Measurements from ENCODE around the gene EWSR1.
A peak's percentile ranks its signal among the peaks of the same experiment; 100 is the strongest.

The EWSR1 gene

DNA sequence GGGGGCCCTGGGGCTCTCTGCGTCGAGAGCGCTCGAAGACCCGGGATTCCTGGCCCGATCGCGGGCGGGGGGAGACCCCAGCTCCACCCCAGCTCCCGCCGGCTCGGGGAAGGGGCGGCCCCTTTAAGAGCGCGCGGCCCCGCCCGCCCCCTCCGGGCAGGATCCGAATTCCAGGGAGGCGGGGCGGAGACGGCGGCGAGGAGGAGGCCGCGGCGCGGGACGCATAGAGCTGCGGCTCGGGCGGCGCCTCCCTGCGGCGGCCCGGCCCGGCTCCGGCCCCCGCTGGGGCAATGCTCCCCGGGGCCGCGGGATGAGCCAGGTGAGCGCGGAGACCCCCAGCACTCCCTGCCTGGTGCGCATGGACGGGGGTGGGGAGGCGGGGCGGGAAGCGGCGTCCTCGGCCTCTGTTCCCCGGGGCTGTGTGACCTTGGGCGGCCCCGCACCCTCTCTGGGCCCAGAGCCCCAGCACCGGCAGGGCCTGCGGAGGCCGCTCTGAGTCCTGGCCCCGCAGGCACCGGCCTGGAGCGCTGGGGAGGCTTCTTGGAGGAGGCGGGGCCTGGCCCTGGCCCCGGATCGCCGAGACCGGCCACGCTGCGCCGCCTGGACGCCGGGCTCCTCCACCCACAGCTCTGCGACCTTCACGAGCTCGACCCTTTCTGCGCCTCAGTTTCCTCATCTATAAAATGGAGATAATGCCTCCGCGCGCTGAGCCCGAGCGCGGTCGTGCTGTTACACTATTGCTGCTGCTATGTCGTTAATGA is 38.9 kb downstream of the EWSR1 start:
- DNase-seq = peak; percentile 31

DNA sequence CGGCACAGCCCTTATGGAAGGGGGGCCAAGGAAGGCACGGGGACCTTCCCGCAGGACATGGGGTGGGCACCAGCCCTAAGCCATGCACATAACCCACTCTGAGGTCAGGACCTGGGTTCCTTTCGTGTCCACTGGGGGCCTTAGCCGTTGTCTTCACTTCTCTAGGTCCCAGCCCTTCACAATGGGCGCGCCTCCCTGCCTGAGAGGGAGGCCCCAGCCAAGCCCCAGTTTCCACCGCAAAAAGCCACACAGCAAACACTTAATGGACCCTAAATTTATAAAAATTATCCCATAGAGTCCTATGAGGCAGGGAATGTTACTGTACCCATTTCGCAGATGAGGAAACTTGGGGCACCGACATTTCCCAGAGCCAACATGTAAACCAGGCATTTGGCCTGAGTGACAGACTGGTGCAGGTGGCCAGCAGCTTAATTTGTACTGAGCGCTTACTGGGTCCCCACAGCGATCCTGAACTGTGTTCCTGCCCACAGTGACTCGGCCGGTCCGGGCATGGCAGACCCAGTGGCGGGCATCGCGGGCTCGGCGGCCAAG is 39.6 kb downstream of the EWSR1 start:
- no peak for DNase-seq

DNA sequence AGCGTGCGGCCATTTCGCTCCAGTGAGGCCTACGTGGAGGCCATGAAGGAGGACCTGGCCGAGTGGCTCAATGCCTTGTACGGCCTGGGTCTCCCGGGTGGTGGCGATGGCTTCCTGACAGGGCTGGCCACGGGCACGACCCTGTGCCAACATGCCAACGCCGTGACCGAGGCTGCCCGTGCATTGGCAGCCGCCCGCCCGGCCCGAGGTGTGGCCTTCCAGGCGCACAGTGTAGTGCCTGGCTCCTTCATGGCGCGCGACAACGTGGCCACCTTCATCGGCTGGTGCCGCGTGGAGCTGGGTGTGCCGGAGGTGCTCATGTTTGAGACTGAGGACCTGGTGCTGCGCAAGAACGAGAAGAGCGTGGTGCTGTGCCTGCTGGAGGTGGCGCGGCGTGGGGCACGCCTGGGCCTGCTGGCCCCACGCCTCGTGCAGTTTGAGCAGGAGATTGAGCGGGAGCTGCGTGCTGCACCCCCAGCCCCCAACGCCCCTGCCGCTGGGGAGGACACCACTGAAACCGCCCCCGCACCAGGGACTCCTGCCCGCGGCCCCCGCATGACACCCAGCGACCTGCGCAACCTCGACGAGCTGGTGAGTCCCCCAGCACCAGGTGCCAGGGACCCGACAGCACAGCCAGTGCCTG is 40.2 kb downstream of the EWSR1 start:
- DNase-seq = no peak

GRCh38 chr22:29308791-29309262 is 40.8 kb downstream of the EWSR1 start:
- DNase-seq = peak; percentile 23

GRCh38 chr22:29309332-29310064 is 41.4 kb downstream of the EWSR1 start:
- DNase-seq = no peak

GRCh38 chr22:29310065-29310862 is 42.2 kb downstream of the EWSR1 start:
- DNase-seq = no peak

DNA sequence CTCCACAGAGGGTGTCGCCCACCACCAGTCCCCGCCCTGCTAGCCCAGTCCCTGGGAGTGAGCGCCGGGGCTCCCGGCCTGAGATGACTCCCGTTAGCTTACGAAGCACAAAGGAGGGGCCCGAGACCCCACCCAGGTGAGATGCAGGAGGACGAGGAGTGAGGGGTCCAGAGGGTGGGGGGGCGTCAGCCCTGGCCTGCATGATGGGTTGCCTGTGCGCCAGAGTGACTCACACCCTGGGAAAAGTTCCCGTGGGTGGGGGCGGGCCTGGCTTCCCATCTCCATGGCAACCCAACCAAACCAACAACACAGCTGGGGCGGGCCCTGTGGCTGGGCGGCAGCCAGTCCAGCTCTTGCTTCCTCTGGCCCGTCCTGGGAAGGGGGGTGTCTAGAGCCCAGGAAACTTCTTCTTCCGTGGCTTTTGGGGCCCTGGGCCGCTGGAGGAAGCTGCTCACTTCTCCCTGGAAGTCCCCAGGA is 42.8 kb downstream of the EWSR1 start:
- peak; percentile 95 for DNase-seq

- DNase-seq = no peak
Observed at GRCh38 chr22:29311464-29312217, 43.6 kb downstream of the EWSR1 start.

DNA sequence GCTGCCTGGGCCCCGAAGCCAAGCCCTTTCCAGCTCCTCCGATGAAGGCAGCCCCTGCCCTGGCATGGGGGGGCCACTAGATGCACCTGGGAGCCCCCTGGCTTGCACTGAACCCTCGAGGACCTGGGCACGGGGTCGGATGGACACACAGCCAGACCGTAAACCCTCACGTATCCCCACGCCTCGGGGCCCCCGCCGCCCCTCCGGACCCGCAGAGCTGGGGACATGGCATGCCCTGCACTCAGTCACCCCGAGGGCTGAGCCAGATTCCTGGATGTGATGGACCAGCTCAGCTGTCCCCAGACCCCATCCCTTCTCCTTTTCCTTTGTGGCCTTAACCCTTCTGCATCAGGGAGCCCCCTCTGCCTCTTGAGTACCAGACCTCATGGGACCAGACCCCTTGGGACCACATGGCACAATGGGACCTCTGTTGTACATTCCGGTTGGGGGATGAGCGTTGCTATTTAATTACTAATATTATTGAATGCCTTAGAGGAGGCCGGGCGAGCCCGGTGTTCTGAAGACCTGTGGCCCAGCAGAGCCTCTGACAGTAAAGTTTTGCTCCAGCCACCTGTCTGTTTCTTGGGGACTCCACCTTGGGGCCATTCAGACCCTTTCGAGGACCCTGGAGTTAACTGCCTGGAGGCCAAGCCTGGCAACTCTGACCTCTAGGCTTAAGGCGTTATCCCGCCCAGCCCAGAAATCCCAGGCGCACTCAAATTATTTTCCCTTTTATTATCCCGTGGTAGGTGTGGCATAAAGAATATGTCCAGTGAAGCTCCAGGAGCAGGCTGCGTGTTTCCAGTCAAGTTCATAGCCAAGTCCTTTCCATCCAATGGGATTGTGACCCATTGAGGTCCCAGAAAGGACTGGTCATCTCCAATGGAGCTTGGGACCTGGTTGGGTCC is 44.4 kb downstream of the EWSR1 start:
- no peak for DNase-seq

DNA sequence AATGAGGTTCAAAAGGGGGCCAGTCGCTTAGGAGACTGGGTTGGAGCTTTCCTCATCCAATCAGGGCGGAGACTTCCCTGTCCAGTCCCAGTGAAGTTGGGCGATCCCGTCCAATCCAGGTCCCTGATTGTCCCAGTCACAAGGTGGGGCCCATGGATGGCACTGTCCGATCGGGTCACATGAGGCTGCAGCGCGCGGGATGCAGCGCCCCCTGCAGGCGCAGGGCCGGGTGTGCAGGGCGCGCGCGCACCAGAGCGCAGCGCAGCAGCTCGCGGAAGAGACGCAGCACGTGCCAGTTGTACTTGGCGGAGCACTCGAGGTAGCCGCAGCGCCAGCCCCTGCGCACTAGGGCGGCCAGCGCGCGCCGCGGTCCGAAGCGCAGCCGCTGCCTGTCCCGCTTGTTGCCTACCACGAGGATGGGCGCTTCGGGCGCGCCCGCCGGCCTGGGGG is 45.1 kb downstream of the EWSR1 start:
- no peak for DNase-seq

DNA sequence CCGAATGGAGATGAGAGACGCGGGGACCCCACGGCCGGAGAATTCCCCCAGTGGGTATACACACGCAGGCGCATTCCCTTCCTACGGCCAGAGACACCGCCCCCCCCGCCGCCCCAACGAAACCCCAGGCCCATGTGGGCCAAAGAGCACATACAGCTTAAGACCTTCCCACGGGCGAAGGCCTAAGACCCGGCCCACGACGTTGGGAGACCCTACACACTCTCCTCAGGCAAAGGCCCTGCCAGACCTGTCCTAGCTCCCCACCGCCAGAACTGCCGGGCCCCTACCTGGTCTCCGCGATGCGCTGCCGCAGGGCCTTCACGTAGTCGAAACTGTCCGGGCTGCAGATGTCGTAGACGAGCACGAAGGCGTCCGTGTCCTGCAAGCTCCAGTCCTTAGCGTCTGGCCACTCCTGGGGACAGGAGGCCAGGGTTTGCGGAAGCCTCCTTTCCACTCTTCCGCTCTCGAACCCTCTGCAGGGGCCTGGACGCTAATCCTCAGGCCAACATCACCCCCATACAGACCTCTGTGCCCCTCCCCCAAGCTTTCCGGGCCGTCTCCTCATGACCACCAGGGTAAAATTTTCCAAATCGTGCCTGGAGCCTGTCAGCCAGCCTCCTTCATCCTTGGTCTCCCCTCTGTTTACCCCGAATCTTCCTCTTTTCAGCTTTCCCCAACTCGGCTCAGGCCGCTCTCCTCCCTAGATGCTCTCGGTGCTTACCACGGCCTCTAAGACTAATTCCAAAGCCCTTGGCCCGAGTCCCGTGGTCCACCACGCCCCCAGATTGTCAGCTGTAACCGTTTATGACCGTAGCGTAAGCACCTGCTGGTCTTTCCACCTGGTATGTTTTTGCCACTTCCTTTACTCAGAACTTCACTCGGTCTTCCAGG is 45.8 kb downstream of the EWSR1 start:
- no peak for DNase-seq

GRCh38 chr22:29314537-29315285 is 46.6 kb downstream of the EWSR1 start:
- no peak for DNase-seq

DNA sequence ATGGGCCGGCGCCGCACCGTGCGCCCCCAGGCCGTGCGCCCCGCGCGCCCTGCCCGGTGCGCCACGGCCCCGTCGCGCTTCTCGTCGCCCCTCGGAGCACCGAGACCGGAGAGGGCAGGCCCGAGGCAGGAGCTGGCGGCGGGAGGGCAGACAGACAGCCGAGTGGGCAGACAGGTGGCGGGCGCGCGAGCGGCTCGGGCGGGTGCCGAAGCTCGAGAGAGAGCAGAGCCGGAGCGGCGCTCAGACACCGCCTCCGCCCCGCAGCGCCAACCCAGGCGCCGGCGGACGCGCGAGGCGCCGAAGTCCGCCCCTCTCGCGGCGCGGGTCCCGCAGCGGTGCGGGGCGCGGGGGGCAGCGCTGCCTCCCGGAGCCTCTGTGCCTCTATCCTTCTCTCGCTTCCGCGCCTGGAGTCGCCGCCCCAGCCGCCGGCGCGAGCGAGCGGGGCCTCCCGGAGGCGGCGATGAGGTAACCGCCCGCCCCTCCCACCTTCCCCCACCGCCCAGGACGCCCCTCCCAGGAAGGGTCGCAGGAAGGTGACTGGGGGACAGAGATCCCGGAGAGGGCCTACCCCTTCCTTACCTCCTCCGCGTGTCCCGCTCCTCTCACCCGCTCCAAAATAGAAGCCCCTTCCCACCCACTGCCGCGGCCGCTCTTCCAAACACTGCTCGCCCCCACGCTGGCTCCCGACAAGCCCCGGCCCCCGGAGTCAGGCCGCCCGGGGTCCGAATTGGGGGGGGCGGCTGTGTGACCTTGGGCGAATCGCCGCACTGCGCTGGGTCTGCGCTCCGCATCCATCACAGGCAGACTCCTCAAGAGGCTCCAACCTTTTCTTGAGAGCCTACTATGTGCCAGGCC is 47.4 kb downstream of the EWSR1 start, which contains the start of gene RASL10A:
RASL10A (minus strand) TSS at position 412 of the 855 bp plus-strand sequence. CDS start 451 bp downstream, outside the sequence.
- DNase-seq = no peak

- DNase-seq = no peak
Observed at GRCh38 chr22:29316141-29316828, 48.2 kb downstream of the EWSR1 start.

DNA sequence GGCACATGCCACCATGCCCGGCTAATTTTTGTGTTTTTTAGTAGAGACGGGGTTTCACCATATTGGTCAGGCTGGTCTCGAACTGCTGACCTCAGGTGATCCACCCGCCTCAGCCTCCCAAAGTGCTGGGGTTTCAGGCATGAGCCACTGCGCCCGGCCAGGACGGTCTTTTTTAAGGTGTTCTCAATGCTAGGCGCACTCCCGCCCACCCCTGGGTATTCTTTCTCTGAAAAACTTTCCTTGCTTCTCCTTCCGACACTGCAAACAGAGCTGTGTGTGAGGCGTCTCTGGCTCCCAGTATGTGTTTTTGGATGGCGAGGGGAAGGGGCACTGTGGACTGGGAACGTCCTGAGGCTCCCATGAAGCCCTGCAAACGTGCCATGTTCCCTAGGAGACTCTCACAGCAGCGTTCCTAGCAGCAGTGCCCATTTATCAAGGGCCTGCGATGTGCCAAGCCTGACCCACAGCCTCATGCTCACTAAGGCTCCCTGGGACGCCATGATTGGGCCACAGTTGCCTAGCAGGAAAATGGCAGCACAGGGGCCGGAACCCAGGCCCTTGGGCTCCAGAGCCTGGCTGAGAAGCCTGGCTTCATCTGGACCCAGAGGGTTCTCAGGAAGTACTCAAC is 49.9 kb downstream of the EWSR1 start:
- DNase-seq = no peak

DNA sequence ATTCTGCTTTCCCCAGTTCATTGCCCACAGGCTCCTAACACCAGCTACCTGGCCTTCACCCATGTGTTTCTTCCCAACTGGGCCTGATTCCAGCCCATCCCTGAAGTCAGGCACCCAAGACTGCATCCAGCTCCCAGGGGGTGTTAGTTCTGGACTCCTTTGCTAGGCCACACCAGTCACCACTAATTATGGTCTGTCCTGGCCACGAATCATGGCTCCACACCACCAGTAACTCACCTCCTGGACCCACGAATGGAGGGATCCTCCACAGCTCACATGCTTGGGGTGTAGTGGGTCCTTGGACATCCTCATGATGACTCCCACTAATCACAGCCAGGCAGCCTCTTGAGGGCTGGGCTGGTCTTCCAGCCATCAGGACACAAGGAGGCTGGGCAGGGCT is 51.0 kb downstream of the EWSR1 start:
- DNase-seq = no peak
